ENCODE measurements around the gene DHH.

DHH gene

DNA sequence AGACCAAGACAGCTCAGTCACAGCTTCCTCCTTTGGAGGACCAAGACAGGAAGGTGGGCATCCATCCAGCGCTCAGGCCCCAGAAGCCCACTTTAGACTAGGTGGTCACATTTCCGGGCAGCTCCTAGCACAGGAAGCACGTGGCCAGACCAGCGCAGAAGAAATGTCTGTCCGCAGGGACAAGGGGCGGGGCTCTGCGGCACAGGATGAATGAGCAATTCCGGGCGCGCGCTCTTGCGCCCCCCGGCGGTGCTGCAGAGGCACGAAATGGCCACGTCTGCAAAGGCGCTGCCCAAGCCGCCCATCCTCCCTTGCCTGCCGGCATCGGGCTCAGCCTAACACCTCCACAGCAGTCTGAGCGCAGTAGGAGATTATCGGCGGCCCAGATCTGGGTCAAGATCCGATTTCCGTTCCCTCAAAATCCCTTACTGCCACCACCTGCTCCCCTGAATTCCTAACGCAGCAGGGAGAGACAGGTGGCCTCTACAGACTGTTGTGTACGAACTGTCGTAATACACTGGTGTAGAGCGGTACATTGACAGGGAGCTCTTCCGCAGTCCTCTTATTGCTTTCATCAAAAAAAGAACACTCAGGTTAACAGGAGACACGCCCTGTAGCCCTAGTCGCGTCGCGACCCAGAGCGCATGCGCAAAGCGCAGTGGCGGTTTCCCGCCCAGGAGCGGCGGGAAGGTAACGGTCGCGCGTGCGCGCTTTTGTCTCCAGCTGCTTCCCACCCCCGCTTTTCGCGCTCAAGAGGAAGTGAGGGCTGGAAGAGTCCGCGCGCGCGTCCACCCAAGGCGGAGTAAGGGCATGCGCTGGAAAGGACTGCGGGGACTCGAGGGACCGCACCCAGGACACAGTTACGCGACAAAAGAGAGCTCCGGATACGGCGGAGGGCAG lies 35.8 kb upstream of the DHH start (continued):
- TF ChIP-seq PRDM10 (tag by site-specific recombination; IDR thresholded peaks at IDR 0.05) (peak; percentile 44; the same call in 1 of the 2 replicates), ZIC2 (tag by site-specific recombination; IDR thresholded peaks at IDR 0.05) (0 out of 2 replicates have a peak, but pooled peaks have one; percentile 16), KLF10 (tag by site-specific recombination; IDR thresholded peaks at IDR 0.05) (peak; percentile 43; the same call in 1 of the 2 replicates), ZNF324 (tag by site-specific recombination; IDR thresholded peaks at IDR 0.05) (peak; percentile 81), ZNF626 (tag by site-specific recombination; IDR thresholded peaks at IDR 0.05) (no peak), ZNF140 (tag by site-specific recombination; IDR thresholded peaks at IDR 0.05) (no peak), HOXD13 (CRISPR knock-in tag; IDR thresholded peaks at IDR 0.05; ENCODE audit: borderline replicate concordance) (no peak), MEIS1 (CRISPR knock-in tag; IDR thresholded peaks at IDR 0.05; ENCODE audit: borderline replicate concordance) (no peak), ZNF704 (tag by site-specific recombination; IDR thresholded peaks at IDR 0.05) (no peak), ZNF501 (tag by site-specific recombination; IDR thresholded peaks at IDR 0.05) (0 out of 2 replicates have a peak, but pooled peaks have one; percentile 34), ZNF16 (tag by site-specific recombination; IDR thresholded peaks at IDR 0.05; ENCODE audit: low read depth) (no peak), HOXA7 (CRISPR knock-in tag; IDR thresholded peaks at IDR 0.05; ENCODE audit: borderline replicate concordance) (no peak), ZNF223 (tag by site-specific recombination; IDR thresholded peaks at IDR 0.05) (no peak), ZNF239 (tag by site-specific recombination; IDR thresholded peaks at IDR 0.05) (no peak), ZBTB48 (tag by site-specific recombination; IDR thresholded peaks at IDR 0.05) (peak; percentile 40; the same call in 1 of the 2 replicates), ZNF184 (tag by site-specific recombination; IDR thresholded peaks at IDR 0.05) (no peak), ZFHX2 (tag by site-specific recombination; conservative IDR thresholded peaks at IDR 0.05) (peak; percentile 79), TCF7L2 (IDR thresholded peaks at IDR 0.05; ENCODE audit: borderline replicate concordance, low read depth, low read length) (no peak), ZNF624 (tag by site-specific recombination; IDR thresholded peaks at IDR 0.05) (no peak), SCRT2 (tag by site-specific recombination; IDR thresholded peaks at IDR 0.05) (peak; percentile 60; the same call in 1 of the 2 replicates), SALL2 (tag by site-specific recombination; IDR thresholded peaks at IDR 0.05; ENCODE audit: borderline replicate concordance) (no peak), ZNF621 (tag by site-specific recombination; IDR thresholded peaks at IDR 0.05) (no peak), ZNF560 (tag by site-specific recombination; IDR thresholded peaks at IDR 0.05; ENCODE audit: borderline replicate concordance) (no peak), ZBTB1 (tag by site-specific recombination; IDR thresholded peaks at IDR 0.05) (peak; percentile 56; the same call in 1 of the 2 replicates), ZNF585B (tag by site-specific recombination; IDR thresholded peaks at IDR 0.05) (peak; percentile 20; the same call in 1 of the 2 replicates), ZNF23 (tag by site-specific recombination; IDR thresholded peaks at IDR 0.05; ENCODE audit: borderline replicate concordance) (no peak), SP3 (tag by site-specific recombination; IDR thresholded peaks at IDR 0.05) (peak; percentile 62; the same call in 1 of the 2 replicates), ZNF121 (tag by site-specific recombination; IDR thresholded peaks at IDR 0.05) (peak; percentile 50; the same call in 1 of the 2 replicates), ZNF302 (tag by site-specific recombination; IDR thresholded peaks at IDR 0.05; ENCODE audit: low read depth) (no peak), ZNF202 (tag by site-specific recombination; IDR thresholded peaks at IDR 0.05; ENCODE audit: borderline replicate concordance) (no peak), ZNF76 (tag by site-specific recombination; IDR thresholded peaks at IDR 0.05; ENCODE audit: borderline replicate concordance, low read depth) (peak; percentile 53; the same call in 1 of the 2 replicates), OSR2 (tag by site-specific recombination; IDR thresholded peaks at IDR 0.05) (no peak), ZNF155 (tag by site-specific recombination; IDR thresholded peaks at IDR 0.05) (no peak)
- TF ChIP-seq, protein P1, sequence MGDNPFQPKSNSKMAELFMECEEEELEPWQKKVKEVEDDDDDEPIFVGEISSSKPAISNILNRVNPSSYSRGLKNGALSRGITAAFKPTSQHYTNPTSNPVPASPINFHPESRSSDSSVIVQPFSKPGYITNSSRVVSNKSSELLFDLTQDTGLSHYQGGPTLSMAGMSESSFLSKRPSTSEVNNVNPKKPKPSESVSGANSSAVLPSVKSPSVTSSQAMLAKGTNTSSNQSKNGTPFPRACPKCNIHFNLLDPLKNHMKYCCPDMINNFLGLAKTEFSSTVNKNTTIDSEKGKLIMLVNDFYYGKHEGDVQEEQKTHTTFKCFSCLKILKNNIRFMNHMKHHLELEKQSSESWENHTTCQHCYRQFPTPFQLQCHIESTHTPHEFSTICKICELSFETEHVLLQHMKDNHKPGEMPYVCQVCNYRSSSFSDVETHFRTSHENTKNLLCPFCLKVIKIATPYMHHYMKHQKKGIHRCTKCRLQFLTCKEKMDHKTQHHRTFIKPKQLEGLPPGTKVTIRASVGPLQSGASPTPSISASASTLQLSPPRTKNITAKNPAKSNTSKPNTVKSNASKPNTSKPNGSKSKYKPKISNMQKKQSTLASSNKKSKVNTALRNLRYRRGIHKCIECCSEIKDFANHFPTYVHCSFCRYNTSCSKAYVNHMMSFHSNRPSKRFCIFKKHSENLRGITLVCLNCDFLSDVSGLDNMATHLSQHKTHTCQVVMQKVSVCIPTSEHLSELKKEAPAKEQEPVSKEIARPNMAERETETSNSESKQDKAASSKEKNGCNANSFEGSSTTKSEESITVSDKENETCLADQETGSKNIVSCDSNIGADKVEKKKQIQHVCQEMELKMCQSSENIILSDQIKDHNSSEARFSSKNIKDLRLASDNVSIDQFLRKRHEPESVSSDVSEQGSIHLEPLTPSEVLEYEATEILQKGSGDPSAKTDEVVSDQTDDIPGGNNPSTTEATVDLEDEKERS (tag by site-specific recombination; IDR thresholded peaks at IDR 0.05) = no peak
